ENCODE results near the gene CD82. TPM values are rescaled to one million over a fixed set of nuclear protein-coding genes. Genes with fewer than 3 reads are reported as not detected.

CD82 gene
- total and polyA plus RNA-seq, 2 of the 13 experiments (the other 11 are each of a cell fraction or from before 2014, with no cell fraction given), result 0.05 TPM; not detected in 1

DNA sequence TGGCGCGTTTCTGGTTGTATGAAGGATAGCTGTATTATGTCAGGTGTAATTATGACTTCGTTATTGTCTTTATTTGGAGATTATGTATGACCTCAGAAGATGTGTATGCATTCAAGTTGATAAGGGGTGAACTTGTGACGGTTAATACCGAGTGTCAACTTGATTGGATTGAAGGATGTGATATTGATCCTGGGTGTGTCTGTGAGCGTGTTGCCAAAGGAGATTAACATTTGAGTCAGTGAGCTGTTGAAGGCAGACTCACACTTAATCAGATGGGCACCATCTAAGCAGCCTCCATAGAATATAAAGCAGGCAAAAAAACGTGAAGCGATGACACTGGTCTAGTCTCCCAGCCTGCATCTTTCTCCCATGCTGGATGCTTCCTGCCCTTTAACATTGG lies 15.3 kb upstream of the CD82 start:
- H2AFZ ChIP-seq (ENCODE audit: low read length), result no peak overlapping the region
- DNase-seq (ENCODE audit: low spot score), result no peak
- no peak for FAIRE-seq
- no peaks in the 10 kb centered on the region for H3K9me3 ChIP-seq (ENCODE audit: low read length)
- H3K36me3 ChIP-seq (replicated peaks in 1 of 2; ENCODE audit: control insufficient read depth in 1 of 2, insufficient read depth in 2 of 2, low read length in 2 of 2), result no peaks in the 10 kb centered on the region
- BruUV-seq (replicated peaks), result no TSS peak
- CTCF ChIA-PET (ENCODE audit: low intra/inter-chr PET ratio, low total read pairs), result no interaction called here
- intact Hi-C loops (cut with micrococcal nuclease; ENCODE audit: unreplicated experiment), result no loop called here
- H3K4me2 ChIP-seq (ENCODE audit: low read depth, low read length), result no peak overlapping the region
- no peaks in the 10 kb centered on the region for H4K20me1 ChIP-seq (ENCODE audit: insufficient read depth, low read length)
- H3K79me2 ChIP-seq (ENCODE audit: insufficient read depth, low read length), result no peaks in the 10 kb centered on the region
- POLR2A ChIA-PET, result no interaction called here
- ATAC-seq, result no peak
- no peak overlapping the region for H3K4me3 ChIP-seq (replicated peaks in 1 of 3; ENCODE audit: insufficient read depth in 1 of 3, low read depth in 2 of 3, low read length in 3 of 3)
- no peak overlapping the region for H3K27ac ChIP-seq (ENCODE audit: extremely low read length, insufficient read depth, low read length)
- H3K27me3 ChIP-seq (ENCODE audit: control insufficient read depth in 1 of 2, insufficient read depth in 2 of 2, low read length in 2 of 2), result no peaks in the 10 kb centered on the region
- no peak overlapping the region for H3K9ac ChIP-seq (ENCODE audit: insufficient read depth, low read depth, low read length)
- 39% methylated on average over 8 of the region's 8 CpGs for WGBS (ENCODE audit: low lambda C conversion rate)
- H3K4me1 ChIP-seq (ENCODE audit: insufficient read depth, low read length), result no peaks in the 10 kb centered on the region
- in situ Hi-C loops (cut with HindIII; ENCODE audit: extremely low pct_ligation_motif_present, low pct_unique_long_range_greater_than_20kb), result no loop called here
- TF ChIP-seq, protein P1, sequence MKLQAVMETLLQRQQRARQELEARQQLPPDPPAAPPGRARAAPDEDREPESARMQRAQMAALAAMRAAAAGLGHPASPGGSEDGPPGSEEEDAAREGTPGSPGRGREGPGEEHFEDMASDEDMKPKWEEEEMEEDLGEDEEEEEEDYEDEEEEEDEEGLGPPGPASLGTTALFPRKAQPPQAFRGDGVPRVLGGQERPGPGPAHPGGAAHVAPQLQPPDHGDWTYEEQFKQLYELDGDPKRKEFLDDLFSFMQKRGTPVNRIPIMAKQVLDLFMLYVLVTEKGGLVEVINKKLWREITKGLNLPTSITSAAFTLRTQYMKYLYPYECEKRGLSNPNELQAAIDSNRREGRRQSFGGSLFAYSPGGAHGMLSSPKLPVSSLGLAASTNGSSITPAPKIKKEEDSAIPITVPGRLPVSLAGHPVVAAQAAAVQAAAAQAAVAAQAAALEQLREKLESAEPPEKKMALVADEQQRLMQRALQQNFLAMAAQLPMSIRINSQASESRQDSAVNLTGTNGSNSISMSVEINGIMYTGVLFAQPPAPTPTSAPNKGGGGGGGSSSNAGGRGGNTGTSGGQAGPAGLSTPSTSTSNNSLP (IDR thresholded peaks at IDR 0.05; ENCODE audit: low read depth, low read length), result no peak
- TF ChIP-seq, protein P2, sequence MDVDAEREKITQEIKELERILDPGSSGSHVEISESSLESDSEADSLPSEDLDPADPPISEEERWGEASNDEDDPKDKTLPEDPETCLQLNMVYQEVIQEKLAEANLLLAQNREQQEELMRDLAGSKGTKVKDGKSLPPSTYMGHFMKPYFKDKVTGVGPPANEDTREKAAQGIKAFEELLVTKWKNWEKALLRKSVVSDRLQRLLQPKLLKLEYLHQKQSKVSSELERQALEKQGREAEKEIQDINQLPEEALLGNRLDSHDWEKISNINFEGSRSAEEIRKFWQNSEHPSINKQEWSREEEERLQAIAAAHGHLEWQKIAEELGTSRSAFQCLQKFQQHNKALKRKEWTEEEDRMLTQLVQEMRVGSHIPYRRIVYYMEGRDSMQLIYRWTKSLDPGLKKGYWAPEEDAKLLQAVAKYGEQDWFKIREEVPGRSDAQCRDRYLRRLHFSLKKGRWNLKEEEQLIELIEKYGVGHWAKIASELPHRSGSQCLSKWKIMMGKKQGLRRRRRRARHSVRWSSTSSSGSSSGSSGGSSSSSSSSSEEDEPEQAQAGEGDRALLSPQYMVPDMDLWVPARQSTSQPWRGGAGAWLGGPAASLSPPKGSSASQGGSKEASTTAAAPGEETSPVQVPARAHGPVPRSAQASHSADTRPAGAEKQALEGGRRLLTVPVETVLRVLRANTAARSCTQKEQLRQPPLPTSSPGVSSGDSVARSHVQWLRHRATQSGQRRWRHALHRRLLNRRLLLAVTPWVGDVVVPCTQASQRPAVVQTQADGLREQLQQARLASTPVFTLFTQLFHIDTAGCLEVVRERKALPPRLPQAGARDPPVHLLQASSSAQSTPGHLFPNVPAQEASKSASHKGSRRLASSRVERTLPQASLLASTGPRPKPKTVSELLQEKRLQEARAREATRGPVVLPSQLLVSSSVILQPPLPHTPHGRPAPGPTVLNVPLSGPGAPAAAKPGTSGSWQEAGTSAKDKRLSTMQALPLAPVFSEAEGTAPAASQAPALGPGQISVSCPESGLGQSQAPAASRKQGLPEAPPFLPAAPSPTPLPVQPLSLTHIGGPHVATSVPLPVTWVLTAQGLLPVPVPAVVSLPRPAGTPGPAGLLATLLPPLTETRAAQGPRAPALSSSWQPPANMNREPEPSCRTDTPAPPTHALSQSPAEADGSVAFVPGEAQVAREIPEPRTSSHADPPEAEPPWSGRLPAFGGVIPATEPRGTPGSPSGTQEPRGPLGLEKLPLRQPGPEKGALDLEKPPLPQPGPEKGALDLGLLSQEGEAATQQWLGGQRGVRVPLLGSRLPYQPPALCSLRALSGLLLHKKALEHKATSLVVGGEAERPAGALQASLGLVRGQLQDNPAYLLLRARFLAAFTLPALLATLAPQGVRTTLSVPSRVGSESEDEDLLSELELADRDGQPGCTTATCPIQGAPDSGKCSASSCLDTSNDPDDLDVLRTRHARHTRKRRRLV (CRISPR knock-in tag; IDR thresholded peaks at IDR 0.05), result no peak
- TF ChIP-seq ZNF598 (CRISPR knock-in tag; IDR thresholded peaks at IDR 0.05; ENCODE audit: borderline replicate concordance) (no peak), ZNF12 (CRISPR knock-in tag; IDR thresholded peaks at IDR 0.05) (no peak), ZNF253 (CRISPR knock-in tag; IDR thresholded peaks at IDR 0.05; ENCODE audit: borderline replicate concordance) (no peak)
- TF ChIP-seq, protein P3, sequence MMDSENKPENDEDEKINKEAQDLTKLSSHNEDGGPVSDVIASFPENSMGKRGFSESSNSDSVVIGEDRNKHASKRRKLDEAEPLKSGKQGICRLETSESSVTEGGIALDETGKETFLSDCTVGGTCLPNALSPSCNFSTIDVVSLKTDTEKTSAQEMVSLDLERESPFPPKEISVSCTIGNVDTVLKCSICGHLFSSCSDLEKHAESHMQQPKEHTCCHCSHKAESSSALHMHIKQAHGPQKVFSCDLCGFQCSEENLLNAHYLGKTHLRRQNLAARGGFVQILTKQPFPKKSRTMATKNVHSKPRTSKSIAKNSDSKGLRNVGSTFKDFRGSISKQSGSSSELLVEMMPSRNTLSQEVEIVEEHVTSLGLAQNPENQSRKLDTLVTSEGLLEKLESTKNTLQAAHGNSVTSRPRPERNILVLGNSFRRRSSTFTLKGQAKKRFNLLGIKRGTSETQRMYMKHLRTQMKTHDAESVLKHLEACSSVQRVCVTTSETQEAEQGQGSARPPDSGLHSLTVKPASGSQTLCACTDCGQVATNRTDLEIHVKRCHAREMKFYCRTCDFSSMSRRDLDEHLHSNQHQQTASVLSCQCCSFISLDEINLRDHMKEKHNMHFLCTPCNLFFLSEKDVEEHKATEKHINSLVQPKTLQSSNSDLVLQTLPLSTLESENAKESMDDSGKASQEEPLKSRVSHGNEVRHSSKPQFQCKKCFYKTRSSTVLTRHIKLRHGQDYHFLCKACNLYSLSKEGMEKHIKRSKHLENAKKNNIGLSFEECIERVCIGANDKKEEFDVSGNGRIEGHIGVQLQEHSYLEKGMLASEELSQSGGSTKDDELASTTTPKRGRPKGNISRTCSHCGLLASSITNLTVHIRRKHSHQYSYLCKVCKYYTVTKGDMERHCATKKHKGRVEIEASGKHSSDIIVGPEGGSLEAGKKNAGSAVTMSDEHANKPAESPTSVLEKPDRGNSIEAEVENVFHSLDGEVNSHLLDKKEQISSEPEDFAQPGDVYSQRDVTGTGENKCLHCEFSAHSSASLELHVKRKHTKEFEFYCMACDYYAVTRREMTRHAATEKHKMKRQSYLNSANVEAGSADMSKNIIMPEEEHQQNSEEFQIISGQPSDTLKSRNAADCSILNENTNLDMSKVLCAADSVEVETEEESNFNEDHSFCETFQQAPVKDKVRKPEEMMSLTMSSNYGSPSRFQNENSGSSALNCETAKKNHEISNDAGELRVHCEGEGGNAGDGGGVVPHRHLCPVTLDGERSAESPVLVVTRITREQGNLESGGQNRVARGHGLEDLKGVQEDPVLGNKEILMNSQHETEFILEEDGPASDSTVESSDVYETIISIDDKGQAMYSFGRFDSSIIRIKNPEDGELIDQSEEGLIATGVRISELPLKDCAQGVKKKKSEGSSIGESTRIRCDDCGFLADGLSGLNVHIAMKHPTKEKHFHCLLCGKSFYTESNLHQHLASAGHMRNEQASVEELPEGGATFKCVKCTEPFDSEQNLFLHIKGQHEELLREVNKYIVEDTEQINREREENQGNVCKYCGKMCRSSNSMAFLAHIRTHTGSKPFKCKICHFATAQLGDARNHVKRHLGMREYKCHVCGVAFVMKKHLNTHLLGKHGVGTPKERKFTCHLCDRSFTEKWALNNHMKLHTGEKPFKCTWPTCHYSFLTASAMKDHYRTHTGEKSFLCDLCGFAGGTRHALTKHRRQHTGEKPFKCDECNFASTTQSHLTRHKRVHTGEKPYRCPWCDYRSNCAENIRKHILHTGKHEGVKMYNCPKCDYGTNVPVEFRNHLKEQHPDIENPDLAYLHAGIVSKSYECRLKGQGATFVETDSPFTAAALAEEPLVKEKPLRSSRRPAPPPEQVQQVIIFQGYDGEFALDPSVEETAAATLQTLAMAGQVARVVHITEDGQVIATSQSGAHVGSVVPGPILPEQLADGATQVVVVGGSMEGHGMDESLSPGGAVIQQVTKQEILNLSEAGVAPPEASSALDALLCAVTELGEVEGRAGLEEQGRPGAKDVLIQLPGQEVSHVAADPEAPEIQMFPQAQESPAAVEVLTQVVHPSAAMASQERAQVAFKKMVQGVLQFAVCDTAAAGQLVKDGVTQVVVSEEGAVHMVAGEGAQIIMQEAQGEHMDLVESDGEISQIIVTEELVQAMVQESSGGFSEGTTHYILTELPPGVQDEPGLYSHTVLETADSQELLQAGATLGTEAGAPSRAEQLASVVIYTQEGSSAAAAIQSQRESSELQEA (CRISPR knock-in tag; IDR thresholded peaks at IDR 0.05; ENCODE audit: not compliant biosample characterization), result no peak
- TF ChIP-seq, protein P4, sequence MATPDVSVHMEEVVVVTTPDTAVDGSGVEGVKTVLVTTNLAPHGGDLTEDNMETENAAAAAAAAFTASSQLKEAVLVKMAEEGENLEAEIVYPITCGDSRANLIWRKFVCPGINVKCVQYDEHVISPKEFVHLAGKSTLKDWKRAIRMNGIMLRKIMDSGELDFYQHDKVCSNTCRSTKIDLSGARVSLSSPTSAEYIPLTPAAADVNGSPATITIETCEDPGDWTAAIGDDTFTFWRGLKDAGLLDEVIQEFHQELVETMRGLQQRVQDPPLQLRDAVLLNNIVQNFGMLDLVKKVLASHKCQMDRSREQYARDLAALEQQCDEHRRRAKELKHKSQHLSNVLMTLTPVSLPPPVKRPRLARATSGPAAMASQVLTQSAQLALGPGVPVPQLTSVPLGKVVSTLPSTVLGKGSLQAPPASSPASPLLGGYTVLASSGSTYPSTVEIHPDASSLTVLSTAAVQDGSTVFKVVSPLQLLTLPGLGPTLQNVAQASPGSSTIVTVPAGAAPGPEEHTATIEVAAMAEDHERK (CRISPR knock-in tag; IDR thresholded peaks at IDR 0.05; ENCODE audit: low read depth), result no peak
